ENCODE data around the gene C11orf42.
"Not testable (repeated sequence)": the region's sequence is repeated elsewhere in the genome, so short reads cannot be mapped to it uniquely, and the experiment has no call there.

Gene C11orf42

DNA sequence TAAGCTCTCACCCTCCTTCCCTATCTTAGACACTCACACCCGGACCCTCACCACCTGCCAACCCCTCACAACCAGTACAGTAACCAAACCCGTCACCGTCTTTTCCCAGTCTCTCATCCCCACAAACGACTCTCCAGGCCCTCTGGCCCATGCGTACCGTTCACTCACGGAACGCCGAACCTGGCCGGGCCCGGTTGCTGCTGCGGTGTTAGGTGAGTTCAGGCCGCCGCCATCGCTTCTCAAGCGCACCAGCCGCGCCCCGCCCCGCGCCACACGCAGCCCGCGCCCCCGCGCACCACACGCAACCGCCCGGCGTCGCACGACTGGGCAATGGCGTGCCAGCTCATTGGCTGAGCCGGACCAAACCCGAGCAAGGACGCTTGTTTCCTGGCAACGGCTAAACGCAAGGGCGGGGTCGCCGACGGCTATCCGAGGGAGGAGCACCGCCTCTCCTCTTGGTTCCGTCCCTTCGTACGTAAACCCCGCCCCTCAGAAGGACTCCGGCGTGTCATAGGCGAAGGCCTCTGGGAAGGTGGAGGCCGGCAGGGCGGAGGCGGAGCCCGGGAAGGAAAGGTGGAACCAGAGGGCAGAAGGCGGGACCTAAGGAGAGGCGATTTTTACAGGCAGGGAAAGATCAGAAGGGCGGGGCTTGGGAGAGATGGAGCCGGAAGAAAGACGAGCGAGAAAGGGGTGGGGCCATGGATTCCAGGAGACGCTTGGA lies 29.2 kb downstream of the C11orf42 start, which contains the start of gene FHIP1B:
FHIP1B (minus strand) TSS at position 250 of the 721 bp plus-strand sequence. CDS start 10,120 bp downstream, outside the sequence.
- H3K4me3 ChIP-seq (ENCODE audit: low read length): peak within 1 kb of the TSS; percentile 81
- TF ChIP-seq ZNF274 (IDR thresholded peaks at IDR 0.05; ENCODE audit: low read depth, low read length): no peak

GRCh38 chr11:6237266-6237665 lies 31.9 kb downstream of the C11orf42 start:
- H3K4me3 ChIP-seq (ENCODE audit: low read length): no peak overlapping the region
- no peak for TF ChIP-seq ZNF274 (IDR thresholded peaks at IDR 0.05; ENCODE audit: low read depth, low read length)

DNA sequence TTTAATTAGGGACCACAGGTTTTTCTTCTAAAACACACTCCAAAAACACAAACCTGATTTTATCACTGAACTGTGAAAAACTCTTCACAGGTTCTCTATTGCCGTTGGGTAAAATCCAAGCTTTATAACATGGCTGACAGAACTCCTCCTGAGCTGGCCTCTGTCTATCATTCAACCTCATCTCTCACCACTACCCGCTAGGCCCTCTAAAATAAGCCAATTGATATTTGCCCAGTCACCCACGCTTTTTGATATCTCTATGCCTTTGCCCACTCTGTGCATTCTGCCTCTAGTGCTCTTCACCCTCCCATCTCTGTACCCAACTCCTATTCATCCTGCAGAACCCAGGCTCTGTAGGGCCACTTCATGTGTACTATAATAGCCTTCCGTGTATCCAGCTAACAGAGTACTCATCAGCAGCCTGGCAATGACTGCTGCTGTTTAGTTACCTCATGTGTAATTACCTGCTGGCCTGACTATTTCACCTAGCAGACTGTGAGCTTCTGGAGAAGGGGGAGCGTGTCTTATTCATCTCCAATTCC lies 32.5 kb downstream of the C11orf42 start:
- H3K4me3 ChIP-seq (ENCODE audit: low read length): no peak overlapping the region

DNA sequence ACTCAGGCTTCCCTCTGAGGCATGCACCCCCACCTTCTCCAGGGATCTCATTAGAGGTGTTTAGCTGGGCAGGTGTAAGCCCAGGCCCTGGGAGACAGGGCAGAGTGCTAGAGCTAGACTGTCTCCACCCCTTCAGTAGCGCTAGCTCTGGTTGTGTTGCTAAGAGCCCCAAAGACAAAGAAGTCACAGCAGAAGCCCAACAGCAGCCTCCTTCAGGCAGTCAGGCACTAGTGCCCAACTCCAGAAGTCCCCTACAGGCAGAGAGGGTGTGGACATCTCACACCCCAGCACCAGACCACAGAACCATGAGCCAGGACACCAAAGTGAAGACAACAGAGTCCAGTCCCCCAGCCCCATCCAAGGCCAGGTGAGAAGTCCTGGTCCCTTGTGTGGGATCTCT lies 33.5 kb downstream of the C11orf42 start, which contains the start of gene CNGA4:
CNGA4 (plus strand) TSS at position 188 of the 400 bp plus-strand sequence; CDS start at position 306, 118 bp downstream.
- TF ChIP-seq ZNF274 (IDR thresholded peaks at IDR 0.05; ENCODE audit: low read depth, low read length): no peak
- H3K4me3 ChIP-seq (ENCODE audit: low read length): no peak within 1 kb of the TSS

More for the DNA sequence above, 32.5 kb downstream of the C11orf42 start:
- no peak for TF ChIP-seq ZNF274 (IDR thresholded peaks at IDR 0.05; ENCODE audit: low read depth, low read length)

GRCh38 chr11:6240139-6240538 lies 34.8 kb downstream of the C11orf42 start:
- no peak overlapping the region for H3K4me3 ChIP-seq (ENCODE audit: low read length)
- TF ChIP-seq ZNF274 (IDR thresholded peaks at IDR 0.05; ENCODE audit: low read depth, low read length): no peak

DNA sequence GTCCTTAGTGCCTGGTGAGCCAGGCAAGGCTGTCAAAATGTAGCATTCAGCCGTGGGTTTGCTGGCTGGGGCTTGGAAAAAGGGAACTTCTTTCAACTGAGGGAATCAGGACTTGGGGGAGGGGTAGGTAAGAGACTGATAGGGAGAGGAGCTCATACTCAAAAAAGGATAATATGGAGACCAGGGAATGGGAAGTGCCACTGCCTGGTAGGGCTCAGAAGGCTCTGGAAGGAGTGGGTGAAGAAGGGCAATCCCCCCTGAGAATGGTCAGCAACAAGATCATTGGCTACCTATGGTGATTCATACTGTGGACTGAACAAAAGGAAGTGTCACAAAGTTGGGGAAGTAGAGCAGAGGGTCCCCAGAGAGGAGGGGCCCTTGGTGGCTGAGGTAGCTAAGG lies 35.4 kb downstream of the C11orf42 start:
- TF ChIP-seq ZNF274 (IDR thresholded peaks at IDR 0.05; ENCODE audit: low read depth, low read length): no peak
- H3K4me3 ChIP-seq (ENCODE audit: low read length): no peak overlapping the region

GRCh38 chr11:6241316-6241715 lies 36.0 kb downstream of the C11orf42 start:
- no peak overlapping the region for H3K4me3 ChIP-seq (ENCODE audit: low read length)
- no peak for TF ChIP-seq ZNF274 (IDR thresholded peaks at IDR 0.05; ENCODE audit: low read depth, low read length)

DNA sequence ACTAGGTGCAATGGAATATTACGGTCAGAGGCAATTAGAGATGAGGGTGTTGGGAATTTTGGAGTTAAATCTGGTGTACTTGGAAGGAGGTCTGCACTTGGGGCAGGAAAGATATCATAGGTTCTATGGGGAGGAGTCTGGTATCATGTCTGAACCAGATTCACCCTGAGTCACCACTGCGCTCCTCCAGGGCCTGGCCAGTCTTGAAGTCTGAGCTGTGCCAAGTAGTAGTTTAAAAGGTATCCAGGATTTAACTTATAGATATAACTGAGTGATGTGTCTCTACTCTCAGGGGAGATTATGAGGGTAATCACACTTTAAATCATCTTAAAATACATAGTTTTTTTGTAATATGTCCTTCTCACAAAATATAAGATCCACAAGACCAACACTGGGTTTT lies 40.2 kb downstream of the C11orf42 start:
- H3K4me3 ChIP-seq (ENCODE audit: low read length): no peak overlapping the region
- no peak for TF ChIP-seq ZNF274 (IDR thresholded peaks at IDR 0.05; ENCODE audit: low read depth, low read length)

- TF ChIP-seq ZNF274 (IDR thresholded peaks at IDR 0.05; ENCODE audit: low read depth, low read length): no peak
Observed at GRCh38 chr11:6248248-6248647, 42.9 kb downstream of the C11orf42 start.

GRCh38 chr11:6248897-6249296 lies 43.5 kb downstream of the C11orf42 start:
- H3K4me3 ChIP-seq (ENCODE audit: low read length): not testable (repeated sequence)

More at GRCh38 chr11:6248248-6248647, 42.9 kb downstream of the C11orf42 start:
- no peak overlapping the region for H3K4me3 ChIP-seq (ENCODE audit: low read length)

- no peak for TF ChIP-seq ZNF274 (IDR thresholded peaks at IDR 0.05; ENCODE audit: low read depth, low read length)
- H3K4me3 ChIP-seq (ENCODE audit: low read length): no peak overlapping the region
Observed at GRCh38 chr11:6249770-6250555, 44.6 kb downstream of the C11orf42 start.

GRCh38 chr11:6251120-6251733 lies 45.9 kb downstream of the C11orf42 start:
- H3K4me3 ChIP-seq (ENCODE audit: low read length): no peak overlapping the region

GRCh38 chr11:6251990-6252473 lies 46.7 kb downstream of the C11orf42 start:
- TF ChIP-seq ZNF274 (IDR thresholded peaks at IDR 0.05; ENCODE audit: low read depth, low read length): no peak
- H3K4me3 ChIP-seq (ENCODE audit: low read length): no peak overlapping the region

More at GRCh38 chr11:6251120-6251733, 45.9 kb downstream of the C11orf42 start:
- TF ChIP-seq ZNF274 (IDR thresholded peaks at IDR 0.05; ENCODE audit: low read depth, low read length): no peak

DNA sequence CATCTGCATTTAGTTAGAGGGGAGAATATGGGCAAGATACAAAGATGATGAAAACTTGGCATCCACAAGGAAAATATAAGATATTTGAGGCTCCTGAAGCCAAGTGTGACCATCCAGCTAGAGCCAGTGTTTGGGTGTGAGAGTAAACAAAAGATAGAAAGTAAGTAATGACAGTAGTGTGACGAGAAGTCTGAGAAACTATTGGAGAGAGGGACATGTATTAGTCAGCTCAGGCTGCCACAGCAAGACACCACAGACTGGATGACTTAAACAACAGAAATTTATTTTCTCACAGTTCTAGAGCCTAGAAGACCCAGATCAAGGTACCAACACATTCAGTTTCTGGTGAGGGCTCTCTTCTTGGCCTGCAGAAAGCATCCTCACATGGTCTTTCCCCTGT lies 47.8 kb downstream of the C11orf42 start:
- no peak for TF ChIP-seq ZNF274 (IDR thresholded peaks at IDR 0.05; ENCODE audit: low read depth, low read length)
- no peak overlapping the region for H3K4me3 ChIP-seq (ENCODE audit: low read length)
